Stimulated activated CD4-positive, alpha-beta T cell treated with anti-CD3 and anti-CD28 coated beads, Interleukin-12 subunit alpha, Interleukin-12 subunit beta, amount 100 ng/mL, for 48 hours (primary cell): ENCODE data around the gene CMC1.

Source experiments
- DNase-seq, 3 donors: peaks; one replicate each; pipeline ENCODE4 v3.0.0-alpha.2; 2020; ENCODE audit warnings: low read depth in 2 of 3, low spot score in 1 of 3

CMC1 gene

GRCh38 chr3:28349469-28350000 is 108.1 kb downstream of the CMC1 start:
- DNase-seq: no peak
